Superior temporal gyrus (tissue), 1 donor: ENCODE data around the gene CGN.

Experiments used
- DNase-seq: peaks from one replicate; pipeline ENCODE4 v3.0.0-alpha.2; 2016; ENCODE audit errors: extremely low spot score

Gene CGN

DNA sequence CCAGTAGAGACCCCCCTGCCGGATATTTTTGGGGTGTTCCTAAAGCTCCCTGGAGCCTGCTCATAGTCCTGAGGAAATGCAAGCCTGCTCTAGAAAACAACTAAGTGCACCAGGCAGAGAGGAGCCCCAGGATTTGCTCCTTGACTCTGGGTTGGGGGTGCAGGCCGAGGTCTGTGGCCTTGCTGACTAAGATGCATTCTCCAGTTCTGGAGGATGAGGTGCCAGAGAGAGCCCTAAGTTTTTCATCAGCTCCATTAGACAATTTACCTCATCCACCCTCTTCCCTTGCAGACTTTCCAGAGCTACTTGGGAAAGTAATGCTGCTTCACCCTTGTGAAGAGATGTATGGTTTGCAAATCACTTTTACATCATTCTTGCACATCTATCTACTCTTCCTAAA is 38.0 kb downstream of the CGN start:
- DNase-seq = no peak

DNA sequence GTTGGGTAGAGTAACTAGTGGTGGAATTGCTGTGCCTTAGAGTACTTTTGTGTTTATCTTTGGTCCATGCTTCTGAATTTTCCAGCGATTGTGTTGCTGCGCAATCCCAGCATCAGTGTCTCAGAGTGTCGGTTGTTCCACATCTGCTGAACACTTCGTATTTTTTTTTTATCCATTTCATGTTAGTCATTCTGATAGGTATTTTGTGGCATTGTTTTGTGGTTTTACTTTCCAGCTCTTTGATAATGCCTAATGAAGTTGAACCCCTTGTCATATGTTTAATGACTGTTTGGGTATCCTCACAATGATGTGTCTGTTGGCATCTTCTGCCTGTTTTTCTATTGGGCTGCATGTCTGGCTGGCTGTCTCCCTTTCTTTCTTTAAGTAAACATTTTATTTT is 42.5 kb downstream of the CGN start:
- no peak for DNase-seq

DNA sequence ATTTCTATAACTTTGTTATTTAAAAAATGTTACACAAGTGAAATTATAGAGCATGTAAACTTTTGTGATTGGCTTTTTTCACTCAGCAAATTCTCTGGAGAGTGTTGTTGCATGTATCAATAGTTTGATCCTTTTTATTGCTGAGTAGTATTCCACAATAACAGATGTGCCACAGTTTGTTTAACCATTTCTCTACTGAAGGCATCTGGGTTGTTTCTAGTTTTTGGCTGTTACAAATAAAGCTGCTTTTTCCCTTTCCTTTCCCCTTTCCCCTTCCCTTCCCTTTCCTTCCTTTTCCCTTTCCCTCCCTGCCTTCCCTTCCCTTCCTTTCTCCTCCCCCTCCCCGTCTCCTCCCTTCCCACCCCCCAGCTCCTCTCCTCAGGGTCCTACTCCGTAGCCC is 44.9 kb downstream of the CGN start:
- no peak for DNase-seq

- DNase-seq = no peak
Measured at GRCh38 chr1:151562661-151563060, 51.5 kb downstream of the CGN start.

GRCh38 chr1:151563376-151563775 is 52.2 kb downstream of the CGN start:
- no peak for DNase-seq

DNA sequence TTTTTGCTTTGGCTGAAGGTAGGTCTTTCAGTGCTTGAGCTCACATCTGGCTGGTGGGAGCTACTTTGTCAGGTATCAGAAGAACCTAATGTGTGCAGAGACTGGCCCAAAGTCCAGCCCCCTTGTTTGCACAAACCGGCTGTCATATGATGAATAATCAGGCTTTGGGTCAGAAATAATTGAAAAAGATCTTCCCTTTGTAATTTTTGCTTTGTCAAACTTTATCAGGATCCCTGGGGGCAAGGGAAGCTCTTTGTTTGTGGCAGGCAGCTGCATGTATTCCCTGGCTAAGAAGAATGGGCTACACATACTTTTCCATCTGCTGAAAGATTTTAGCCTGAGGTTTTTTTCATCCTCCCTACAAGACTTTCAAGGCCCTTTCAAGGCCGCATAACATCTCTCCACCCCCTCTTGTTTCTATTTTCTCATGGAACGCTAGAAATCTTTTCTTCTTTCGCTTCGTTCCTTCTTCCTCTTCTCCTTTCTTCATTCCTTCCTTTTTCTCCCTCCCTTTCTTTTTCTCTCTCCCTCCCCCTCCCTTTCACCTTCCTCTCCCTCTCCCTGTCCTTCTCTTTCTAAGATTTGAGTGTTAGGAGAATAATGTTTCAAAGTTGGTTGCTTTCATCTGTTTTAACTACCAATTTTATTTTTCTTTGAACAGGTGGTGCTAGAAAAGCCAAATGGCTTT is 54.5 kb downstream of the CGN start:
- DNase-seq = no peak

- no peak for DNase-seq
Measured at GRCh38 chr1:151568626-151569088, 57.5 kb downstream of the CGN start.

- no peak for DNase-seq
Measured at GRCh38 chr1:151570819-151571218, 59.6 kb downstream of the CGN start.

GRCh38 chr1:151574575-151575529 is 63.7 kb downstream of the CGN start:
- DNase-seq = no peak

DNA sequence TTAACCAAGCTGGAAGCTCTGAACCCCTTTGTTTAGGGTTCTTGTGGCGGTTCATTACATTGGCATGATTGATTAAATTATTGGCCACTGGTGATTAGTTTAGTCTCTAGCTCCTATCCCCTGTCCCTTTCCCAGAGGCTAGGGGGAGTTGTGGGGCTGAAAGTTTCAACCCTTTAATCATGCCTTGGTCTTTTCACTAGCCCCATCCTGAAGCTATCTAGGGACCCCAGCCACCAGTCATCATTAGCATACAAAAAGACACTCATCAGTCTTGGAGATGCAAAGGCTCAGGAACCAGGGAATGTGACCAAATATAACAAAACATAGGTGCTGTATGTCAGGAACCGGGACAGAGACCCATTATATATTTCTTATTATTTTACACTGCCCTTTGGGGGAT is 66.0 kb downstream of the CGN start:
- DNase-seq = no peak

GRCh38 chr1:151578941-151579340 is 67.8 kb downstream of the CGN start:
- no peak for DNase-seq

GRCh38 chr1:151579436-151580225 is 68.4 kb downstream of the CGN start:
- DNase-seq = no peak

- DNase-seq = no peak
Measured at GRCh38 chr1:151581451-151581850, 70.3 kb downstream of the CGN start.

DNA sequence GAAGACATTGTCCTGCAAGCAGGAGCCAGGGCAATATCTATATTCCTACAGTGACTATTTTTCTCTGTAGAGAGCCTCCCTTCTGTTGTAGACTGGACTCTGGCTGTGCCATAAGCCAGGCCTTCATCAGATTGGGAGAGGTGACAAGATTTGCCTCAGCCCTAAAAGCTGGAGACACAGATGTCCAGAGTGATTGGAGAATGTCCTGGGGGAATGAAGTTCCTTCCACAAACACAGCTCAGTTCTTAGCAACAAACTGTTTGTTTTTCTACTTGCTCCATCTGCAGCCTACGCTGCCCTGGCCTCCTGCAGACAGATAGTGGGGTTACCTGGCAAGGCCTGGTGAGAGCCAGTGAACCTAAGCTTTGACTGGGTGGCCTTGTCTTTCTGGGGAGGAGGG is 70.7 kb downstream of the CGN start:
- no peak for DNase-seq

DNA sequence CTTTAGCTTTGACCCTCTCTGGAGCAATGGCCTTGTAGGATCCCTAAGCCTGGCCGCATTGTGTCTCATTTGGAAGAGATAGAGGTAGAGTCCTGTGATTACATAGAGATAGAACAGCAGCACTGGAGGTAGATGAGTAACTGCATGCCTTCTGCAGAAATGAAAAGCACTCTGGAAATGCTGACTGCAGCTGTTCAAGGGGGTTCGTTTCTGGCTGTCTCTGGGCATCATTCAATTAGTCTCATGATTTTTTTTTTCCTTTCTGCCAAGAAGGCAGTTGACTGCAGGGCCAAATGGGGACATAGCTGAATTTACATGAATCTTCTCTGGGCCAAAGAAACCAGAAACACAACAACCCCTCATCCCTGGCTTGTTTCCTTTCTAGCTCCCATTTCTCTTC is 72.6 kb downstream of the CGN start:
- no peak for DNase-seq

DNA sequence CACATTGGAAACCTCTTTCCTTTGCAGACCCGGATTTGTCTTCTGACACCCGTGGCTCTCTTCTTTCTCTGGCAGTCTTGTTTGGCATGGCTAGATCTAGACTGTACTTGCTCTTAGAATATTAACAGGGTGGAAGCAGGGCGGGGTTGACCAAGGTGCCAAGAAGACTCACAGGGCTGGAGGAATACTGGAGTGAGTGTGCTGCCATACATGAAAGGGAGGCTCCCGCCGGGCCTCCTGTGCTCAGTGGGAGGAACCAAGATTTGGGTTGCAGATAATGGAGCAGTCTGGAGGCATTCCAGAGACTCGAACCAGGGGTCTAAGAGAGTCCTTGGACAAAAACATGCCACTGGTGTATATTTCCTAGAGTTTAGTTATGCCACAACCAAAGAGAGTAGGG is 73.1 kb downstream of the CGN start:
- DNase-seq = no peak

GRCh38 chr1:151584780-151585179 is 73.6 kb downstream of the CGN start:
- no peak for DNase-seq

DNA sequence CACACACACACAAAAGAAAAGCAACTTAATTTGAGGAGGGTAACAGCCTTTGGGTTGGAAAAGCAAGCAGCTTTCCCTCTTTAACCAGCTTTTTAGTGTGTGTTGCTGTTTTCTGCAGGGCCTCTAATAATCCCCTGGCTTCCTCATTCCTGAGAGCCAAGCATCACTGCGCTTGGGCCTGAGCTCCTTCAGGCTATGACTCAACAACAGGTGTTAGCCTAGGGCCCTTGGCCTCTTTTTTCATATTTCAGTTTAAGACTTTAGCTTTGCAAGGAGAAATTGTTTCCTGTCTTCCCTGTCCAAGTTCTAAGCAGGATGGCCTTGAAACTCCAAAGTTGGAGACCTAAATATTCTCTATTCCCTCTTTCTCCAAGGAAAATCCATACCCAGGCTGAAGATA is 74.4 kb downstream of the CGN start:
- DNase-seq = no peak
